ENCODE data around the gene MIP.

DNA sequence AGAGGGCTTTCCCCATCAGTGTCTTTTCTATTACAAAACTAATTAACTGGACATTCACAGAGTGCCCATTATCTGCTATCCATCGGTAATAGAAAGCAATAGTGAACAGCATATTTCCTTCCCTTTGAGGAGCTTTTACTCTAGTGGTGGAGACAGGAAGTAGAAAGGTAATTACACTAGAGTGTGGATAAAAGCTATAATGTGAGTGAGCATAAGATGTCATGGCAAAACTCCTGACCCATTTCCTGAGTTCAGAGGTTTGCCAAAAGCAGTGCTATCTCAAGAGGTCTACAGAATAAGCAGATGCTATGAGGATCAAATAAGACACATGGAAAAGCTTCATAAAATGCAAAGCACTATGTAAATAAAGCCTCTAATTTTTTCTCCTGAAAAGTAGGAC lies 29.3 kb downstream of the MIP start:
- TF ChIP-seq CTCF (optimal IDR thresholded peaks at IDR 0.05 in 1 of 3, IDR thresholded peaks at IDR 0.05 in 1 of 3, conservative IDR thresholded peaks at IDR 0.05 in 1 of 3; ENCODE audit: extremely low read depth in 1 of 3, insufficient read depth in 2 of 3, low read length in 3 of 3) (no peak), EZH2 (IDR thresholded peaks at IDR 0.05; ENCODE audit: low read length) (no peak)

Data from keratinocyte (primary cell).